GM18868 (cell line): ENCODE results near the gene RAB8B.

Source experiments
- ATAC-seq: cut with Tn5 transposase; IDR thresholded peaks from one replicate; pipeline ENCODE4 v1.9.1; 2021; ENCODE audit warnings: mild to moderate bottlenecking, moderate library complexity; ENCODE audit not compliant: unreplicated experiment

The RAB8B gene

DNA sequence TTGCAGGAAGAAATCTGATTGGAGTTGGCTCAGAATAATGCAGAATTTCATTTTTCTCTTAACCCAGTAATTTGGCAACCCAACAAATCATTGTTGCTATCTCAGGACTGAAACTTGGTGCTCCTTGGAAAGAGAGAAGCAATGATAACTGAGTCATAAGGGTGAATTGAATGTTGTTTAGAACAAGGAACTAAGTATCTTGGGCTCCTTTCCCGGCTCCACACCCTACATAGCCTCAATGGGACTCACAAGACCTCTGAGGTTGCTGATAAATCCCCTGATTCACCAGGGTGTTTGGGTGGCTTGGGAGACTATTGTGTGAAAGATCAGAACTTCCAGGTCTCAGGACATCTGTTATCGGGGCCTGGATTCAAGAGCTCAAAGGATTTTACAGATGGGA is 7.8 kb upstream of the RAB8B start:
- ATAC-seq = no peak

DNA sequence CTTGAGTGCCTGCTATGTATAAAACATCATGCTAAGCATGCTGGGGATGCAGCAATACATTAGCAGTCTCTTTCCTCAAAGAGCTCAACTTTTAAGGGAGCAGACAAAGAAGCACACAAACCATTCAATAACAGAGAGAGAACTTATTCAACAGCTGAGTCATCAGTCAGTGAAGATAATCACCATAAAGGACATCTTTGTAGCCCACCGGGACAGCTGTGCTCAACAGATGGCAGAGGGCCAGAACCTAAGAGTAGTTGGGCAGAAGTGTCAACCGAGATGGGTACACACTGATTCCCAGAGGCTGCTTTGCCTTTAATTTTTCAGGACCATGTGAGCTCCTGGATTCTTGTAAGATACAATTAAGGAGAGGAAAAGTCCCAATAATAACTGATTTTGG is 4.2 kb upstream of the RAB8B start:
- ATAC-seq = no peak

DNA sequence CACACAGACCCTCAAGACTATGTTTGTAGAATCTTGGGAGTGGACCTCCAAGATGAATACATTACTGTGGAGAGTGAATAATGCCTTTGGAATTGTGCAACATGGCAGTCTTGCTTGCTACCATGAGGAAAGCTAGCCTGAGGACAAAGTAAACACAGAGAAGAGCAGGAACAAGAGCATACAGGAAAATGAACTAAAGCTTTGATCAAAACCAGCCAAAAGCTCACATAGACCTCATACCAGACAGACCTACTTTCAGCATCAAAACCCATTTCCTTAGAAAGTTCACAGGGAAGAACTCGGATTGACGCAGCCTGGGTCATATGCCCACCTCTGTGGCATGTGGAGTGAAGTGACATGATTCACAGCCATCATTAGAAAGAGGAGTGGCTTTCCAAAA is 3.3 kb upstream of the RAB8B start:
- no peak for ATAC-seq

DNA sequence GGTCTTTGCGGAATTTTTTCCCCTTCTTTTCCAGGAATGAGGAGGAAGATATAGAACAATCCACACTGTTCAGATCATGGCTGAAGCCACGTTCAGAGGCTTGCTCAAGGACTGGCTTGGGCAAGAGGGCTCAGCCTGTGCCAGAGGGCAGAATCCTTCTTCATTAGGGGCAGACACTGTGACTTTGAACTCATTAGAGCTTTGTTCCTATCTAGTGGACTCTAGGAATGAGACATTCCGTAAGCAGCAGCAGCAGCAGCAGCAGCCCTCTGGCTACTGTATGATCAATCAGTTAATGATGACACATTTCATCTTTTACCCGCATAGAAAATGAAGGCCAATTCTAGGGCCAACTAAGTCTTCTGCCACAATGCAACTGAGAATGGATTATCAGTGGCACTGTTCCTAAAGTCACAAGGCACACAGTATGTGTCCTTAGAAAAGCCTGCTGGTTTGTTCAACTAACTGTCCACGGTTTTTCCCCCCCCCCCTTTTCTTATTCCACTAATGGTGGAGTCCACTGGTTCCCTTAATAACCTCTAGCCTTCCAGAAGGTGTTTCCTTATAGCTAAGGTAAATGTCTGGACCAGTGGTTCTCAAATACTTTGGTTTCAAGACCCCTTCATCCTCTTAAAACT is 1.7 kb upstream of the RAB8B start:
- ATAC-seq = no peak

DNA sequence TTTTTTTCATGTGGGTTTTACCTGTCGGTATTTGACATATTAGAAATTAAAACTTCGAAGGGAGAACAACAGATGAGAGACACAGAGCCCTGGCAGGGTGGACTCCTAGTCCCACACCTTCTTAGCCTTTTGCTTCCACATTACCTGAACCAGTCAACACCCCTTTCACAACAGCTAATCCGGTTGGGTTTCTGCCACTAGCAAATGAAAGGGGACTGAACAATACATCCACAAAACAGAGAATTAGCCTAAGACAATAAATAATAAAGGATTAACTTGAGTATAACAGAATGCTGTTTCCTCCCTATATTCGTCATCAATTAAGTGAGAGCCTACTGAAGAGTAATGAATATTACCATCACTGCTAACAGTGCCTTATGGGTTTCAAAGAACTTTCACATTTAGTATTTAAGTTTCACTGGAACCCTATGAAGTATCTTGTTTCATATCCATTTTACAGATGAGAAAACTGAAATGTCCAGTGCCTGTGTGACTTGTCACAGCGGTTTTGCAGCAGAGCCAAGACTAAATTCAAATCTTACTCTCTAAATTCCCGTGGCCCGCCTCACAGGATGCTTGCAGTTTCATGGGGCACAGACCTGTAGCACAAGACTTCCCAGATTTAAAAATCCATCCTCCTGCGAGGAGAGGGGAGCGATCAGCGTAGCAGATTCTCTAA is 1.0 kb upstream of the RAB8B start:
- ATAC-seq = no peak

DNA sequence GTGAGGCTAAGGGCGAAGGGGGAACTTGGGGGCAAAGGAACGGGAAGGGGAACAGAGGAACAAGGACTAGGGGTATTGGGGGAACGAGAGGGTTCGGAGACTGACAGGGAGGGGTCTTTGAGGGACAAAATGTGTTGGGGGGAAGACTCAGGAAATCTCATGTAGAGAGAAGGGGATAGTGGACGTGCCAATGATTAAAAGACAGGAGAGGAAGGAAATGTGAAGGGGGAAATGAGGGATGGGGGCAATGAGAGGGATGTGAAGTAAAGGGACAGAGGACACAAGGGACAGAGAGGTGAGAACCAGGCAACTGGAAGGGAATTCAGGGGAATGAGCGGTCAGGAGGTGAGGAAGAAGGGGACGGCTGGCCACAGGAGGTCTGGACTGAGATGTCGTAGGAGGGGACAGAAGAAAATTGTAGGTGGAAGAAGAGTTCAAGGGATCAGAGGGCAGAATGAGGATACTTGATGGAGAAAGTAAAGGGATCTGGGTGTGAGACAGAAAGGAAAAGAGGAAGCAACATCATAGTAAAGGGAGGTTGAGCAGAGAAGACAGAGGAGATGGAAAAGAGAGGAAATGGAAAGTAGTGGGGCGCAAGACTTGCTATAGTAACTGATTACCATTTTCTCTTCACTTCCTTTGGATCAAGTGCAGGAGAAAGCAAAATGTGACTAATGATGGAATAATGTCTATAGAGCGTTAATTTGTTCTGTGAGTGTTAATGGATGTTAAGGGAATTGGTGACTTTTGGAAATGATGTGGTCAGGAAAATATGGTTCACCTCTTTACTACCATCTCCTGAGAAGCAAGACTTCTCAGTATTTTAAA is 749 bp downstream of the RAB8B start:
- ATAC-seq = no peak

DNA sequence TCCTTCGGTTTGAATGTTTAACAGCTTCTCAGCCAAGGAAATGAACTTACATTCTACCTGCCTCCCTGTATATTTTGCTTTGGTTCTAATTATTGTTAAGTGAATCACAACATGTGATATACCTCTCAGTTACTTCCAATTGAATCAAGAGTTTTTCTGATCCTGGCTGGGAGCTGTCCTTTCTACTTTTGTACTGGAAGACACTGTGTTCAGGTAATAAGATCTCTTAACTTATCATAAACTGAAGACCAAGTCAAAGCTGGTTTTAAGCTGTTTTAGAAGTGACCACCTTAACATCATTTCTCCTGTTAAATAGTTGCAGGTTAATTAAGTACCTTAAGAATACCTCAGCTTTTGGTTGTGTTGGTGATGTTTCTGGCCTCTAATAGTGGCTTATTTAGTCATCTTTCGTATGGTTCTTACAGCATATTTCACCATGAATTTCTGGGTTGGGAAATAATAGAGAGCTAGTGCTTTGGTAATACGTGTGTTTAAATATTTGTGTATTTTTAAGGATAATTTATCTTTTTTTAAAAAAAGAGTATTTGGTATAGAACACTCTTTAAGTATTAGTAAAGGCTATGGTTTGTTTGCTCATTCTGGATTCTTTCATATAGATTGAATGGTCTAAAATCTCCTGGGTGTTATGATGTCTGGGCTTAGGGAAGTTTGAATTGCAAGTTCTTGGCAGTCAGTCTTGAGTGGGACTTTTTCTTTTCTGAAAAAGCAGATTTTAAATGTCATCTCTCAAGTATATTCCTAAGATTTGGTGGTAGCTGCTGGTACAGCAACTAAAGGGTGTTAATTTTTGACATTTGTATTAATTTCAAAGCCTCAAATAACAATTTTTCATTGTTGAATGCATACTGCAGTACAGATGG is 1.6 kb downstream of the RAB8B start:
- no peak for ATAC-seq

DNA sequence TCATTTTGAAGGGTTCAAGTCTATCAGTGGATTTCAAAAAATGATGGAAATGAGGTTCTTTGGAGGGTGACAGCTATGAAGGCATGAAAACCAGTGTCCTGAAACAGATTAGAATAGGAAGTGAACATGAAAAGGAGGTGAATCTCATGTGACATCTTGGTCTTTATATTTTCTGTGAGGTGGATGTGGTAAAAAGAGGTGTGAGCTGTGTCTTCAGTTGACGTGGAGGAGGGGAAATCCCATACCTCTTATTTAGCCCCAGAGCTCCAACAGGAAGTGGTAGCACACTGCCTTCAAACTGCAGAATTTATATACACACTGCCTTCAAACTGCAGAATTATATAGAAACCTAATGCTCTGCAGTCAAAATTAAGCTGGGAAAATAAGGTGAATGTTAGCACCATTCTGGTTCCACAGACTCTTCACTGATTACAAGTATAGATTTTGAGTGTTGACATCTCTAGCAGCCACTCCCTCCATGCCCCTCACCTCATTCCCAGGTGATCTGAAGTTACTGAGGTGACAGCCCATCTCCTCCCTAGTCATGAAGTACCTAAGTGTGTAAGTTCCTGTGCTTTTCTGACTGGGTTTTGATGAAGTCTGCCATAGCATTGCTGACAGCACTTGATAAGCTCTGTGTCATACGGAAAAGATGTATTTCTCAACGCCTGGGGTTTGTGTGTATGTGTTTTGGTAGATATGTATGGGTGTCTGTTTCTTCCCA is 2.7 kb downstream of the RAB8B start:
- ATAC-seq = peak; percentile 47

DNA sequence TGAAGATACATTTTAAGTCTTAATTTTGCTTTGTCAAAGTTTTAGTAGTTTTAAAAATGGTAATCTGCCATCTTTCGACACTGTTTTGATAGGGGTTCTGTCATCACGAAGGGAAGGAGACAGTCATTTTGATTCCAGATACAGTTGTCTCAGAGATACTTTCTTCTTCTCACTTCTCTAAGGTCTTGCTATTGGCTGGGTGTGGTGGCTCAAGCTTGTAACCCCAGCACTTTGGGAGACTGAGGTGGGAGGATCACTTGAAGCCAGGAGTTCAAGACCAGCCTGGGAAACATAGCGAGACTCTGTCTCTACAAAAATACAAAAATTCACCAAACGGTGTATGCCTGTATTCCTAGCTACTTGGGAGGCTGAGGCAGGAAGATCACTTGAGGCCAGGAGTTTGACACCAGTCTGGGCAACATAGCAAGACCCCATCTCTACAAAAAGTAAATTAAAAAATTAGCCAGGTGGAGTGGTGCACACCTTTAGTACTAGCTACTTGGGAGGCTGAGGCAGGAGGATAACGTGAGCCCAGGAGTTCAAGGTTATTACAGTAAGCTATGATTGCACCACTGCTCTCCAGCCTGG is 3.3 kb downstream of the RAB8B start:
- no peak for ATAC-seq

DNA sequence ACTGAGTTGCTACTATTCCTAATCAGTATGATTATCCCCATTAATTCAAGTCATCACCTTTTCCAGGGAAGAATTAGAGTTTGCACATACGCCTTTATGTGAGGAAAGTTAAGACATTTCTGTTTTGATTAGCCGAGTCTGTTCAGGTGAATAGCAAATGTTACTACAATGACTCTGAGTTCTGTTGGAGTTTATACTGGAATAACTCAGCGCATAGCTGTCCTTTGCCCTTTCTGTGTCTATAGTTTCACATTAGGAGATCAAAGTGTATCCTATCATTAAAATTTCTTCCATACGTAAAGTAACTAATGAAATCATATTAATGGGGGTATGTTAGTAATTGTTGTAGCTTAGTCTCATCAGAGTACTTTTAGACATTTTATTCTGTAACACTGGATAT is 4.9 kb downstream of the RAB8B start:
- ATAC-seq = no peak

DNA sequence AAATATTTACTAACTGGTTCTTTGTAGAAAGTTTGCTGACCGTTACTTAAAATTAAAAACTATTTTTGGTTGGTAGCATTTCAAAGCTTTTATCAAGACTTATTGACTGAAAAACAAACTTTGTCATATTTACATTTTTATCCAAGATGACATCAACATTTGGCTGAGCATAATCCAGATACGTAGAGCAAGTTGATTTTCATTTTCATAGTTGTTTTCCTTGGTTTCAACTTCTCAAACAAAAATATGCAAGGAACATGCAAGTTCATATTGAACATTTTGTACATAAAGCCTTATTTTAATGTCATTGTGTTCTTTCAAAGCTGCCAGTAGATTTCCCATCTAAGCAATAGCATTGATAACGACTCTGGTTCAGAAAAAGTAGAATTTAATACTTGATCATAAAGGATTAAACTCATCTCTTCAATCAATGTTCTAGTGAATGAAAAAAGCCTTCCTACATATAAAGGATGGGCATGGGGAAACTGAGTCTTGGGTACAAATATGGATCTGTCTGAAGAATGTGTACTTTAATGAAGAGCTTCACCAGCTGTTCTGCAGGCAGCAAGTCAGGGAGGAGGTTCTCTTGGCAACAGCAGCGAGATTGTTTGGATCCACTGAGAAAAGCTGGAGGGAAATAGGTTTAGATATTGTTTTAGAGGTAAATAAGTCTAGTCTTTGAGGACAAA is 5.6 kb downstream of the RAB8B start:
- no peak for ATAC-seq

DNA sequence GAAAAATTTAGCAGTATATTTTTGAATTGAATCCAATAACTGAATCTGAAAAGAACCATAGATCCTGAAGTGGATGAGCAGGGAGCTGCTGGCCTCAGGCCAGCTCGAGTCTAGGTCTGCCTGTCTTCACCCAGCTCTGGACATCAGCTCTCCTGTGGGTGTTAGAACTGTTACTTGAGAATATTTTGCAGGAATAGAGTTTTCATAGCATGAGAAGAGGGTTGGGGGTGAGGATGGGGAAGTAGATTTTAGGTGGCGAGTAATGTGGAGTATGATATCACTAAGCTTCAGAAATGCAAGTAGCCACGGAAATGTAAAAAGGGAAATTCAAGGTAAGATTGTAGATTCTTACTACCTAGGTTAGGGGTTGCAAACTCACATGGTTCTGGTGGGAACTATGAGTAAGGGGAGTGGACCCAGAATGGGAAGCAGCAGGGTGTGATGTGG is 6.2 kb downstream of the RAB8B start:
- no peak for ATAC-seq

DNA sequence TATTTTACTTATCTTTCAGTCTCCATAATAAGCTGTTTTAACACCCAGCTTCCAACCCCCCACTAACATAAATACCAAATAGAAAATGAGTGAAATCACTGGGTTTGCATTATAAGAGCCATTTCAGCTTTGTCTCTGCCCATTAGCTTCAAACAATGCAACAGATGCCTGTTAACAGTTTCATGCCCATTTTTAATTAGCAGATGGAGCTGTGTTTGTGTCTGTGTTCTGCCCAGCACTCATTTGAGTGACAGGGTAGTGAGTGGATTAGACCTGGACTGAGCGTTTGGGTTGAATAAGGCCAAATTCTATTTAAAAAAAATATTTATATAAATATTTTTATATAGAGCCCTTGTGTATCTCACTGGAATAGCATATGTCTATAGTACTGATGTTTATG is 7.4 kb downstream of the RAB8B start:
- ATAC-seq = no peak

DNA sequence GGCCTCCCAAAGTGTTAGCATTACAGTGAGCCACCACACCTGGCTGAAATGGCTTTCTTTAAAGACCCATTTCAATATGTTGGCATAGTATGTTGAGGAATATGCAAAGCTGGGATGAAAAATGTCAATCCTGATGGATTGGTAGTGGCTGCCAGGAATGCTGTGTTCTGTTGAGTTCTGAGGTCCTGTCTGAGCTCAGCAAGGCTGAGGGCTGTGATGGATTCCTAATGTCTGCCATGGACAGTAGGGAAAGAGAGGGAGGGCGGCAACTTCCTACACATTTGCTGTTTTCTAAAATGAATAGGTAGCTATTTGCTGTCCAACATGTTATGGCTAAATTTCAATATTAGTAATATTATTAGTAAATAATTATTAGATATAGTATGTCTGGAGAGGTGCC is 8.2 kb downstream of the RAB8B start:
- ATAC-seq = no peak

DNA sequence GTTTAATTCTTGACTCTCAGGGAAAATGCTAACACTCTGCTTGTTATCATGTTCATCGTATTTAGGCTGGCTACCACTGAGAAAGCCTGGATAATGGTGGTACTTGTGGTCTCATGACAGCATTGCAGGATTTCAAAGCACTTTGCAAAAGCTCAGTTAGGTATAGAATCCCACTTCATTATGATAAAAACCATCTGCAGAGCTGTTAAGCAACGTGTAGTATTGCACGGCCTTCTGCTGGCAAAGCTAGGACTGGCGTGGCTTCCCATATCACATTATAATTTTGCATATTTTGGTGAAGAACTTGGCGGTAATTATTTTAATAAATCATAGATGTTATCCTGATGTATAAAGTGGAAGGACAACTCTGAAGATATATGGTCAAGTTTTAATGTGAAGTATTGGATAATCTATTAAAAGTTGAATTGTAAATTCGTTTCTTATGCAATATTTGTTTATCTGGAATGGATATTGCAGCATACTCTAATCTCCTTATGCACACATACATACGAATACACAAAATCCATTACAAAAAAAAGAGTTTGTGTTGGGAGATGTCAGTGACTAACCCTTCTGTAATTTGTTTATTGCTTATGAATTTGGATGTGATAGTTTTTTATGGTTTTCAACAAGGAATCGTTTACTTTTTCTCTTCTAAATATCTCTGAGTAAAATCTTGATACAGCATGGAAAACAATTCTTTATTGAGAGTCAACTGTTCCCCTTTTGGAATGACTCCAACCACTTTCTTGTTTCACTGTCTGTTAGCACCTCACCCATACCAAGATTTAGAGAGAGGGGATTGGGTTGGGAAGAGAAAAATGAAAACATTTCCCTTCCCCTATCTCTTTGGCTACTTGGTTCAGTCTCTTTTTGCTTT is 9.2 kb downstream of the RAB8B start:
- ATAC-seq = no peak

DNA sequence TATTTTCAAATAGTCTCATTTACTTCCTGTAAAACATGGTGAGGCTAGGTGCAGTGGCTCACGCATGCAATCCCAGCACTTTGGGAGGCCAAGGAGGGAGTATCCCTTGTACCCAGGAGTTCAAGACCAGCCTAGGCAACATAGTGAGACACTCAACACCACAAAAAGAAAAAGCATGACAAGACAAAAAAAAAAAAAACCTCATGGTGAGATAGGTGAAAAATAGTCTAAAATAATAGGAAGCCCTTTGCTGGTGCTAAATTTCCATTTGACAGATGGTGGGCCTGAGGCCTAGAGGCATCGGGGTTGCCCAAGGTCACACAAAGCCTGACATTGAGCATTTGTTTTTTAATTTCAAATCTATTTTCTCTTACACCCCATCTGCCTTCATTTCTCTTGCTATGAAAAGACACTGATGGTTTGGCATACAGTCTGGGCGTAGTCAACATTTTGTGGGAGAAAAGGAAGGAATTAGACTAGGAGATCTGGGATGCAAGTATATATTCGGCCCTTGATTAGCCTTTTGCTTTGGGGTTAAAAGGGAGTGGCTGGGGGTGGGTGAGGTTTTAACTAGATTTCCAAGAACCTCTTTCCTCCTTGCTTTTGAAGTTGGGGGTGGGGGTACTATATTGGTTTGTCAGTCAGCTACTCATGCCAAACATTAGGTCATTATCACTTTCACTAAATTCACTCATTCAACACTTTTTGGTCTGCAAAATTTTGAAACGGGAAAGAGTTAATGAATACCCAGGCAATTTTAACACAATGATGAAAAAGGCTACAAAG is 11.3 kb downstream of the RAB8B start:
- no peak for ATAC-seq

DNA sequence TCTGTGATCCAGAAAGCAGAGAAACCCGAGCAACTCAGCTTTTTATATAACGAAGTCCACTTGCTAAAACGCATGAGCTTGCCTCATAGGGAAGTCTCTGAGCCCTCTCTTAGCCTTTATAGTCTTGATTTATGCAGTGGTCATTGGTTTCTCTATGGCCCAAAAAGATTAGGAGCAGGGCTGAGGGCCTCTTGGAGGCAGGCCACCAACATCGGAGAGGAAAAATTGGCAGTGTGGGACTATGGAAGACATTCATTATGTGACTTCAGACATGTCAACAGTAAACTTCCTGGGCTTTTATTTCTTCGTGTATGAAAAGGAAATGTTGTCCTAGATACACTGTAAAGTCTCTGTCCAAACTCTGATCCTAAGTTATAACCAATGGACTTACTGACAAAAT is 13.5 kb downstream of the RAB8B start:
- no peak for ATAC-seq
